Suppressor macrophage (primary cell): ENCODE results near the gene NMNAT2.
"Not testable (repeated sequence)": the region's sequence is repeated elsewhere in the genome, so short reads cannot be mapped to it uniquely, and the experiment has no call there.

Experiments
- DNase-seq, 4 experiments: peaks; one replicate each; pipeline ENCODE4 v3.0.0-alpha.2; 2020 to 2022

NMNAT2 gene

DNA sequence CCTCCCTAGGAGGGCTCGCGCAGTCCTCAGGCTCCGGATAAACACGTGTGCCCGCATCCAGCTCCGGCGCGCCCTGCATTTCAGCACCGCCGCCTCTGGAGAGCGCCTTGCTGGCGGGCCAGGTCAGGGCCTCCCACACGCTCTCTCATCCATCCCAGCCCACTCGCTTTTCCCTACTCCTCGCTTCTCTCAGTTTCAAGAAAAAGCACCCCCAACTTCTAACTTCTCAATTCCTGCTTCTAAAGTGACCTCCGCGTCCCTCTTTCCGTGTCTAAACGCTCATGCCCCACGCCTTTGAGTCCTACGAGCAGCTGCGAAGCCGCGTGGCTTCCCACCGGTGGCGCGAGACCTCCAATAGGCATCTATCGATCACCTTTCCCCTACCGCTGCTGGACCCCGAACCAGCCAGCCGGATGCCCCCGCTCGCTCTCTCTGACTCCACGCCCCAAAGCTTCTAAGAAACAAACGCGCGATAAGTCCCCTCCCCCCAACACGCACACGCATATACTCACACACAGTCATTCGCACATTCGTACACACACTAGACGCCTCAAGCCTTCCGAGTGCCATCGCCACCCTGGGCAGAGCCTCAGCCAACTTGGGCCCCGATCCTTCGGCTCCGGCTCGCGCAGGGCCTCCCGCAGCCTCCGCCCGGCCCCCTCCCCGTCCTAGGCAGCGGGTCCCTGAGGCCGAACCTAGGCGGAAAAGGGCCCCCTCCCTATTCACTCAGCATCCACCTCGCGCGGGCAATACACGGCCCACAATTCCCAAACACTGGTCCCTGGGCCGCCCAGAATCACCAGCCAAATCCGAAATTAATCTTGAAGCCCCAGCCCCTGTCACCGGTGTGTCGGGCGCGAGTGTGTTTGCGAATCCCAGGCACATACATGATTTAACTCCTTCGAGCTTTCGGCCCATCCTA lies 1.1 kb downstream of the NMNAT2 start:
- peak; percentile 38 to 77 (median 56) for DNase-seq

DNA sequence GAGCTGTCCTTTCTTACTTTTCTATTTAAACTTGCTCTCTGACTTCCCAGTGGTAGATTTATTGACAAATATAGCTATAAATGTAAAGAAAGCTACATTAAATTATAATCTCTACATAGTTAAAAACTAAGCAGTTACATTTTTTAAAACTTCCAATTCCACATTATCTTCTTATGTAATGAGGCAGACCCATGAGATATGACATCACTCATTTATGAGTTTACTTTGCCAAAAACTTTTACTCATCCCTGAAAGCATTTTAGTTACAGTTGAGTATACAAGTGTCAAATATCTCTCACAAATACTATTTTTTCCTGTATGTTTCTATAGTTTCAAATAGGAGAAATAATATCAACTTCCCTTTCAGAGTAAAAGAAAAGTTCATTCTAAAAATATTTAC lies 3.8 kb downstream of the NMNAT2 start:
- DNase-seq = no peak

DNA sequence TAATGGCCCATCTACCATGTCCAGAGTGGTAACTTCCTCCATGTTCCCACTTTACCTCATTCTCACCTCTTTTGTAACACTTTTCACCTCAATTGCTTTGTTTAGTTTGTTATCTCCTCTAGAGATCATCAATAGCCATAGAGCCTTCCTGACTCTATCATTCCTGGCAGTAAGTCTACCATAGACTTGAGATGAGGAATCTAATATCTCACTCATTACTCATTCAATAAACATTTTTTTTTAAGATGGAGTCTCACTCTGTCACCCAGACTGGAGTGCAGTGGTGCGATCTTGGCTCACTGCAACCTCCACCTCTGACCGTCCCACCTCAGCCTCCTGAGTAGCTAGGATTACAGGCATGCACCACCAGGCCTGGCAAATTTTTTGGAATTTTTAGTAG lies 7.1 kb downstream of the NMNAT2 start:
- no peak for DNase-seq

DNA sequence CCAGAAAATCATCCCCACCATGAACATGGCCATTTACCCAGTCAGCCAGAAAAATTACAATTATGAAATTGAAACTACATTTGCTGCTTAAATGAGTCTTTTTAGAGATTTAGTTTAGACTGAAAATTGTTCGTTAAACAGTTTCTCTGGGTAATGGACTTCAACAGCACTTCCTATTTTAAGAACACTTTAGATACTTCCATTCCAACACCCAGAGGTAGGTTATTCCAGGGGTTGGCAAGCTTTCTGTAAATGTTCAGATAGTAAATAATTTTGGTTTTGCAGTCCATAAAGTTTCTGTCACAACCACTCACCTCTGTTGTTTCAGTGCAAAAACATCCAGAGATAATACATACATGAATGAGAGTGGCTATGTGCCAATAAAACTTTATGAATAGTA lies 10.2 kb downstream of the NMNAT2 start:
- DNase-seq = no peak

DNA sequence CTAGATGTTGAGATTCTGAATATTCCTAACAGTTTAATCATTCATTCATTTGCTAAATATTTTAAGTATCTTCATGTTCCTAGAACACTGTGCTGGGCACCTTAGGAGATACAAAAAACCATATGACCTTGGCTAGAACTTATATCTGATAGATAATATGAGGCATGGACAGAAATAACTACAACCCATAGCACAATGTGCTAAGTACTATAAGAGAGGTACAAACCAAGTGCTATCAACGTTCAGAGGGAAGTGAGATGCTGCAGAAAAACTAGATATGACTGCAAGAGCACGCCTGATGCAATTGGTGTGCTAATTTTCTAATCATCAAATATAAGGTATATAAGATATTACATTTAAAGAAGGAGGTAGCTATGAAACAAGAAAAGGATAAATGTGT lies 10.7 kb downstream of the NMNAT2 start:
- no peak for DNase-seq

DNA sequence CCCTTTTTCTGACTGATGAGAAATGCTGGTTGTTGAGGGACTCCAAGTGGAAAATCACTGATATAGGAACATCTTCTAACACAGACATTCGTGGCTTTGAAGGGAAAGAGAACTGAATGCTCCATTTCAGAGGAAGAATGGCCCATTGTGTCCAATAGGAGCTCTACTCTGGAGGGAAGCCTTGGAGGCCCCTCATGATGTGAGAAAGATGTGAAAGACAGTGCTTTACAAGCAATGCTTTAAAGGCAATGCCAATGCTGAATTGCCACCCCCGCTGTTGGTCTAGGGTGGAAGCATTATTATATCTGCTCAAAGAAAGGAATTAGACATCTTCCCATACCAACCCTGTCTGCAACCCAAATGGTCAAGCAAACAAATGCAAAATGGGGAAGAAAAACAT lies 13.7 kb downstream of the NMNAT2 start:
- DNase-seq = no peak

DNA sequence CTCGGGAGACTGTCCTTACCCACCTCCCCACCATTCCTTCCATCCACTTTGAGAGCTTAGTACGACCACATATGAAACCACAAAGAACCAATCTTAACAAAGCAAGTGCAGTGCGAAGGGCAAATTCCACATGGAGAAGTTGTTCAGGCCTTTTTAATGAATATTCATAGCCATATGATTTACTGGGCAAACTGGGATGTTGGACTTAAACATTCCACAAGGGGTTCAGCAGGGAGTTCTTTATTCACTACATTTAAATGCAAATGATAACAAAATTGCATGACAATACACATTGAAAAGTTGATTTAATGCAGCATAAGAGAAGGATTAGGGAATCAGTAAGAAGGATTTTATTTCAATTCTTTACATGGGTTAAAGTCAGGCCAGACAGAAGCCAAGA lies 14.7 kb downstream of the NMNAT2 start:
- DNase-seq = no peak

DNA sequence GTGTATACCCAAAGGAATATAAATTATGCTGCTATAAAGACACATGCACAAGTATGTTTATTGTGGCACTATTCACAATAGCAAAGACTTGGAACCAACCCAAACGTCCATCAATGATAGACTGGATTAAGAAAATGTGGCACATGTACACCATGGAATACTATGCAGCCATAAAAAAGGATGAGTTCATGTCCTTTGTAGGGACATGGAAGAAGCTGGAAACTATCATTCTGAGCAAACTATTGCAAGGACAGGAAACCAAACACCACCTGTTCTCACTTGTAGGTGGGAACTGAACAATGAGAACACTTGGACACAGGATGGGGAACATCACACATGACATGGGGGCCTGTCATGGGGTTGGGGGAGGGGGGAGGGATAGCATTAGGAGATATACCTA lies 16.6 kb downstream of the NMNAT2 start:
- not testable (repeated sequence) for DNase-seq

DNA sequence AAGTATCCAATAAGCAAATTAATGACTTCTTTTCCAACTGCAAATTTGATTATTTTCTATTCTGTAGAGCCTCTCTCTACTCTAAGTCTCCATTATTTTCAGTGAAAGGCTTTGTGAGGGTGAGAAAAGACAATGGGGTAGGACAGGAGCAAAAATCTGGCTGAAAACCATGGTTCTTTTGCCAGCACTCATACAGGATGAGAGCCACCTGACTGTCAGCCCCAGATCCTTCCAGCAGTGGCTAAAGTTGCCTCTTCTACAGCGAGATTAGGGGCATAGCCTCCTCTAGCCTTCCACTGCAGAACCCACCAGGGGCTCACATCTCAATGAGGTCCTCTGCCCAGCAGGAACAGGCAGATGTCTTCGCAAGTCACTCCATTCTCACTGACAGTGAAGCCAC lies 23.7 kb downstream of the NMNAT2 start:
- no peak for DNase-seq

DNA sequence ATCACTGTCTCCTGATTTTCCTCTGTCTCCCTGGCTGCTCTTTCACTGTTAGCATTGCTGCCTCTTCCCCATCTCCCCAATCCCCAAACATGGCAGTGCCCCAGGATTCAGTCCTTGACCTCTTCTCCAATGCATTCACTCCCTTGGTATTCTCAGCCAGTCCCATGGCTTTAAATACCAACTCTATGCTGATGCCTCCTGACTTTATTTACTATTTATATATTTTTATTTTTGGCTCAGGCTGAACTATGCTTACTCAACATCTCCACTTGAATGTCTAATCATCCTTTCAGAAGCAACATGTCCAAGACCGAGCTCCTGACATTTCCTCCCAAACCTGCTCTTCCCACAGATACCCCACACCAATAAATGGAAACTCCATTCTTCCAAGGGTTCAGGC lies 26.3 kb downstream of the NMNAT2 start:
- no peak for DNase-seq

DNA sequence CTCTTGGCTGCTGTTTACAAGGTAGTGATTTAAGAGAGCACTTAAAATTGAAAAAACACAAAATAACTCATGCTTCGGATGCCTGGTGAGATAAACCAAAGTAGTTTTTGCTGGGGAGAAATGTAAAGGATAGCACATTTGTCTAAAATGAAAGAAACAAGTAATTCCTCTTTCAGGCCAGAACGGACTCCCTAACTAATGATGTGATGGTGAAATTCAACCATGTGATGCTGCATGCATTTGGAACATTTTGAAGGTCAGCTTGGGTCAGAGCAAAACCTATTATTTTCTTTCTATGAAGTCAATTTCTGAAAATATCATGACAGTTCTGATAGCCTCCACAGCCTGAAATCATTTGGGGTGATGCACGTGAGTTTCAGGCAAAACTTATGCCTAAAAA lies 27.6 kb downstream of the NMNAT2 start:
- DNase-seq = peak; percentile 7 to 60 (median 30)

DNA sequence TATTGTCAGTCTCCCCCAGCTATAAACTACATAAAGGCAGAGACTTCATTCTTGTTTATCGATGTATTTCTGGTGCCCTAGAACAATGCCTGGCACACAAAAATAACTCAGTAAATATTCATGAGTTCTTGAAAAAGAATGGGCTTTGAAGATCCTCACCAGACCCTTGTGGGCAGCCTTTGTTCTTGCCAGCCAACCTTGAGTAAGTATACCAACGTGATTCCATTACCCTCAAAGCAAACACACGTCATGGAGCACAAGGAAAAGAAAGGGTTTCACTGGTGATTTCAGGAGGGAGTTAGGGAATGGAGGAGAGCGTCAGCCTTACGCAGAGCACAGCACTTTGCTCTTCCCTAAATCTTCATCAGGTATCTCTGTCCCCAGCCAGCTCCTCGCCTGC lies 29.4 kb downstream of the NMNAT2 start:
- no peak for DNase-seq

DNA sequence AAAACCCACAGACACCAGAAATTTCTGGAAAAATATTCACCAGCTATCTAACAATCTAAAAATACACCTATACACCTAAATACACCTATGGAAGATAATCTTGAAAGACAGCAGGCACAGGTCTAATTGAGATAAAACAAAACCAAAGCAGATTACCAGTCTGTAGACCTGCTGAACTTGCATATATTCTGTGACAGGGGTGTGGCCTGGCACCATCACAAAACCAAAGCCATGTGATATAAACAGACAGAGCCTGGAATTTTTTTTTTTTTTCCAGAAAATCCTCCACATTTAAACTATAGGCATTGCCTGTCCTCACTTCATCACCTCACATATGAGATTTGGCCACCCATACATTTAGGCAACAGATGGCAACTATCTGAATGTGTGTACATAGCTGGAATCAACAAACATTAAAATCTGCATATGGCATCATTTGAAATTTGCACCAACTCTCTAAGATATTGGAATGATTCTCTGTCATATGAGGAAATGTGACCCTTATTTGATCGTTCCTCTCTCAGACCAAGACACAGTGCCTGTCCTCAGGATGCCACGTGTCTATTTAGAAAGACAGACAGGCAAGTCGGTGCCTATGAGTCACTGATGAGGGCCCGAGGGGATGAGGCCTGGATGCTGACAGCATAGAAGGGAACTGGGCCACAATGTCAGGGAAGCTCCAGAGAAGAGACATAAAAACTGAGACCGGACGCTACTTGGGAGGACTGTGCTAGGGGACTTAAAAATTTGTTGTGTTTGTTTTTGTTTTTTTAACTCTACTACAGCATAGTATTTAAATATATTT lies 32.6 kb downstream of the NMNAT2 start:
- no peak for DNase-seq

DNA sequence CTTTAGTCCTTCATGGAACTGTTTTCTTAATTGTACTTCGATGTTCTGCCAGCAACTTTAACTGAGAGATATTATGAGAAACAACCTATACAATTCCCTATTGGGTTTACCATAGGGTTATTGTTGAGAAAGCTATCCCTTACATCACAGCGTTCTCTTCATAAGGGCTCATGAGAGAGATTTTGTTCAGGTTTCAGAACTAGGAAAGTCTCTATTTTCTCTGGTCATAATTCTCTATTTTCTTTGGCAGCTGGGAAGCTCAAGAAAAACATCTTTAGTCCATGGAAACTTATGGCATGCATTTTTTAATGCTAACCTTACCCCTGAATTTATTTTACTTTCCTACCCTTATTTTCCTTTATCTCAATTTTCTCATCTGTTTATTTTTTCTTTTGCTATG lies 38.2 kb downstream of the NMNAT2 start:
- DNase-seq = no peak

DNA sequence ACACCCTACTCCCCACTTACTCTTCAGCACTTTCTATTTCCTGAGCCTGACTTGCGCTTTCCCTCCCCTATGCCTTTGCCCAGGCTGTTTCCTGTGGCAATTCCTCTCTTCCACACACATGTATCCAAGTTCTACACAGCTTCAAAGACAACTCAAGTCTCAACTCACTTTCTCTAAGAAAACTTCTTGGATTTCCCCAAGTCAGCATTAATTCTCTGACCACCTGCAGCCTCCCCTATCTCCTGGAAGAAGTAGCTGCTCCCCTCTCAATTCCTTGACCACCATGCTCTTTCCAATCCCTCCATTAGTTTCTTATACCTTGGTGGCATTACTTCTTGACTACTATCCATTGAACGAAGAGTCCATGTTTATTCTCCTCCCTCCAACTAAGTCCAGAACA lies 42.8 kb downstream of the NMNAT2 start:
- DNase-seq = no peak

DNA sequence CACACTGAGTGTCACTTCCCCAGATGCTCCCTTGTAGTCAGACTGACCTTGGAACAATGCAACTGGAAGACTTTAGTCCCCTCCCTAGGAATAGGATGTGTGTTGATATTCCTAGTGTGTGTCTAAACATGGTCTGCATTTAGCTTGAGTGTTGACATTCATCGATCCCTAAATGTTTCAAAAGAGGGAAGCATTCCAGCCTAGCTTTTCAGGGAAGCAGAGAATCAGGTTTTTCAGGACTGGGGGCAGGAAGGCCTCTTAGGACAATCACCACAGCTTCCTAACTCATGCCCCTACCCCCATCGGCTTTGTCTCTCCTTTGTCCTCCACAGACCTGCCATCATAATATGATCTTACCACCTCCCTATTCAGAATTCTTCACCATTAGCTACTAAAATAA lies 43.4 kb downstream of the NMNAT2 start:
- no peak for DNase-seq

DNA sequence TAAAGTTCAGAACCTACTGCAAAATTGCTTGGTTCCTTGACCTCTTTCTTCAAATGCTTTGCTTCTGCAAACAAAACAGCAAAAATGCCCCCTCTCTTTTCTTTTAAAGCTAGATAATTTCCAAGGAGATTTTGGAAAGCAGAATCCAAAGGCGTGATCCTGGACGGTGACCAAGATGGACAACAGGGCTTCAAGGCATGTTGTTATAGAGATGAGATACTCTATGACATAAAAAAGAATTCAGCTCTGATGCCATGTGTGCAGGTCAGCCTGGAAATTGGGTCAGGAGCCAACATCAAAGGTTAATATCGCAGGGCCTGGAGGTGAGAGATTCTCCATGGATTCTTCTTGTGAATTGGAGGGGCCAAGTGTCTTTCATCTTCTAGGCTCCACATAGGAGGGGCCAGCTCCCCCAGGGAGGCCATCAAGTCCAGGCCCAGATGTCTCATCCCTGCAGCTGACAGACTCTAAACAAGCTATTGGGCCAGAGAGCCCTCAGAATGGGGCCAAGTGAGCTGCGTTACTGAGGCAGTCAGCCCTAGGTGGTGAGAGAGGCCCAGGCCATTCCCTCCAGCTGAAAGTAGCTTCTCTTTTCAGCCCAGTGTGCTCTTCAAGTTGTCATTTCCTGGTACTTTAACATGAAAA lies 45.5 kb downstream of the NMNAT2 start:
- no peak for DNase-seq

DNA sequence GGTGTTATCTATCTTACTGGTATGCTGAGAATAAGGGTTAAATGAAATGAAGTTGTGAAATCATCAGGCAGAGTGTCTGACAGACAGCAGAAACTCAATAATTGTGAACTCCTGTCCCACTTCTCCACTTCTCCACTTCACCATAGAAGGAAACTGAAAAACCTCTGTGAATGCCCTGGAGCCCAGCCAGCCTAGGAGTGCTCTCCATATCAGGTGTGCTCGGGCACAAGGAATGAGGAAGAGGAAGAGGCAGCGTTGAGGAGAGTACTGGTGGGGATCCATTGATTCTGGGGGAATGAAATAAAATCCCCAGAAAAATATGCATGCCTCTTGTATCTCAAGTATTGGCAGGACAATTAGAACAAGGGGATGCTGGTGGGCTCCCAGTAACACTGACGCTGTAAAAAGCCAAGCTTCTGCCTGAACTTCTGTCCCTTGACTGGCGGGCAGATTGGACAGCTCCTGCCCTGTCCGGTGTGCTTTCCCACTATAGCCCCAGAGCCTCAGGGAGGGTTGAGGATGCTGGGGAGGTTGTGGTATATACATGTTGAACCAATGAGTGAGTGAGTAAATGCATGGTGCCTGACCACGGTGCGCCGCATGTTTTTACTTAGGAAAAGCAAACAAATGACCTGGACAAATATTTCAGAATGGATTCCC lies 47.7 kb downstream of the NMNAT2 start:
- DNase-seq = no peak

DNA sequence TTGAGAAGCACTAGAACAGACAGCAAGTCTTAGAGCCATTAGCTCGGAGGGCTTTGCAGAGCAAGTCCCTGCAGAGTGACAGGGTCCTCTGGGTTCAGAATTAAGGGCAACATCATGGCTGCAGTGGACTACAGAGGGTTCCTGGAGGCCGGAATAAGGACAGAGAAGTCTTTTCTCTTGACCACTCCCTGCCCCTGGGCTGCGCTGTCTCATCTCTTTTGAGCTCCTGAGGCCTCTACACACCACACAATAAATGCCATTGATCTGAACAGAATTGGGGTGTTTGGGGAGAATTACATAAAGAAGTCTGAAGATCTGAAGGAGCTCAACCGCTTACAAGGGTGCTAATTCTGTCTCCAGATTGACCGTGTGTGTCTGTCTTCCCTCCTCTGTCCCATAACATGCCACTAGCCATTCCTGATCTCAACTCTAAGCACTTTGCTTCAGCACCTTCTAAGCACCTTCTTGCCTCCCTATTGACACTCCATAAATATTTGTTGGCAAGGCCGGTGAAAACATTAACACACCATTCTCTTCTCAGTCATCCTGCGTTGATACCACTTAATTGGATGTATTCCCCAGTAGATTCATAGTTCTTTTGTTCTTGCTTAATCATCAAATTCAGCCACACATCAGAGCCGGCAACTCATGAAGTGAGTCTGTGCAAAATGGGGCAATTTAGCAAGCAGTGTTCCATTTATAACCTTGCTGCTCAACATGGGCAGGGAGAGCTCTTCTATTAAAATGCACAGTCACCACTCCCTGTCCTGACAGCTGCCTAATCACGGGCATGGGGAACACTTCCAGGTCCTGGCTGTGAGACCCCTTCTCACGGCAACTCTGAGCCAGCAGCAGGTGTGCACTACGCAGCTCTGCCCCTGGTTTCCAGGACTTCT lies 49.7 kb downstream of the NMNAT2 start:
- DNase-seq = no peak

DNA sequence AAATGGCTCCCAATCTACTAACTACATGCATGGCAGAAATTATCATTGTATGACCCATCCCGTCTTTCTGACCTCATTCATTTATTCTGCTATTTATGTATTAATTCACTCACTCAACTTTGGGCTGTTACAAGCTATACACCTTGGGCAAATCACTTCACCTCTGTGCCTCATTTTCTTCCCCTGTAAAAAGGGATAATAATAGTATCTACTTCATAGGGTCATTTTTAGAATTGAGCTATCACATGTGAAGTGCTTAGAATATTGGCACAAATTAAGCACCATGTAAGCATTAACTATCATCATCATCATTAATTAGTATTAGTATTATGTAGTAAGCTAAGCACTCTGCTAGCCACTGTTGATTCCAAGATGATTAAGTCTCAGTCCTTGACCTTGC lies 52.1 kb downstream of the NMNAT2 start:
- DNase-seq = no peak

DNA sequence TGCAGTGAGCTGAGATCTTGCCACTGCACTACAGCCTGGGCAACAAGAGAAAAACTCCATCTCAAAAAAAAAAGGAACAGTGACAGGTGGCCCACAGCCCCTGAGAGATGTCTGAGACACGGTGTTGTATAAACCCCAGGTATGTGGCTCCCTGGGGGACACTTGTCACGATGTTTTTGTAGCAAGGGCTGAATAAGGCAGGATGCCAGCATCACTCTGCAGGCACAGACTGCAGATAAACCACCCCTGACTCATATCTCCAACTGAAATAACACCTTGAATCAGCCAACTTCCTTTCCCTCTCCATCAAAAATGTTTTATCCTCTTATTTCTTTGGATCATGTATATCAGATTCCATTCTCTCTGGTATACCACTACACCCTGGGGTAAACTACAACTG lies 52.5 kb downstream of the NMNAT2 start:
- DNase-seq = no peak

DNA sequence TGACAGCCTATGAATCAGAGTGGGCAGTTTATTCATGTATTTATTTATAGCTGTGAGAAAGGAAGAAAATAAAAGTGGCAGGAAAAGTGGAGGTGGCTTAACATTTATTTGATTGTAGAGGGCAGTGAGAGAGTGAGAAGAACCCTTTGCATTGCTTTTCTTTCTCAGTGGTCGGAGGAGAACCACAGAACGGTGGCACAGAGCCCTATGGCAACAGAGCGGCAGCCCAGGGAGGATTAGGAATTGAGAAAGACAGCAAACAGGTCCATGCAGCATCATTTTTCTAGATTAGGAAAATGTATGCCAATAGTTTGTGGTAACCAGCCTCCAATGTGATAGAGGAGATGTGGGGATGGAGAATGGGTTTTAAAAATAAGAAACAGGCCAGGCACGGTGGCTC lies 53.1 kb downstream of the NMNAT2 start:
- no peak for DNase-seq
